ENCODE measurements around the gene IL17RC. TPM values are rescaled to one million over a fixed set of nuclear protein-coding genes. Genes with fewer than 3 reads are reported as not detected.
A peak's percentile ranks its signal among the peaks of the same experiment; 100 is the strongest.

IL17RC gene
- total RNA-seq, 1 experiment from 2014 or later = 6.8 TPM

GRCh38 chr3:9914559-9915253 lies 2.2 kb upstream of the IL17RC start:
- H2BK120ac ChIP-seq (ENCODE audit: low read depth, low read length, poor library complexity, severe bottlenecking) = no peak overlapping the region
- Mint-ChIP-seq H3K4me3 (peak overlapping the region; percentile 69 to 70), H3K9me3 (no peaks in the 10 kb centered on the region; a peak in 2 of 5 replicates), H3K27ac (no peak overlapping the region), H3K4me1 (peaks cover 15 to 27% of the 10 kb centered on the region in 2 experiments), H3K27me3 (ENCODE audit: low read depth) (peaks cover 17% of the 10 kb centered on the region), H3K36me3 (ENCODE audit: insufficient read depth in 1 of 3, low read depth in 3 of 3) (peaks cover 0 to 5% (median 0%) of the 10 kb centered on the region in 3 experiments; a peak in 1 of 7 replicates)
- no peaks in the 10 kb centered on the region for H3K9me3 ChIP-seq (ENCODE audit: control insufficient read depth, low read depth, low read length)
- no peak overlapping the region for H3K56ac ChIP-seq (ENCODE audit: insufficient read length, low read depth, low read length)
- H3K79me1 ChIP-seq (ENCODE audit: insufficient read depth, low read depth, low read length, poor library complexity, severe bottlenecking) = no peaks in the 10 kb centered on the region
- no CpG with 5 or more reads among the region's 15 CpGs for WGBS (ENCODE audit: extremely low coverage, insufficient read length, low lambda C conversion rate)
- H2BK12ac ChIP-seq (ENCODE audit: insufficient read length, low read depth, low read length) = no peak overlapping the region
- H4K91ac ChIP-seq (ENCODE audit: insufficient read length, low read depth, low read length) = no peak overlapping the region
- no peak overlapping the region for H2BK5ac ChIP-seq (ENCODE audit: insufficient read length, low read length)
- no peak overlapping the region for H3K18ac ChIP-seq (ENCODE audit: insufficient read length, low read depth, low read length)
- H3K23me2 ChIP-seq (ENCODE audit: insufficient read length, low read depth, low read length, poor library complexity, severe bottlenecking) = peaks cover 15% of the 10 kb centered on the region
- no peak overlapping the region for H3K14ac ChIP-seq (ENCODE audit: insufficient read depth, low read length)
- H2BK15ac ChIP-seq (ENCODE audit: low read depth, low read length) = no peak overlapping the region
- H2BK20ac ChIP-seq (ENCODE audit: low read depth, low read length, poor library complexity, severe bottlenecking) = no peak overlapping the region
- H2AFZ ChIP-seq (ENCODE audit: low read length) = no peak overlapping the region
- peak overlapping the region; percentile 76 for H3K4me2 ChIP-seq (ENCODE audit: insufficient read depth, insufficient read length, low read length)
- no peak overlapping the region for H4K5ac ChIP-seq (ENCODE audit: insufficient read length, low read depth, low read length)
- peaks cover 4% of the 10 kb centered on the region; the same call in 1 of the 2 replicates for H3K4me1 ChIP-seq (ENCODE audit: insufficient read depth, low read length)
- H4K20me1 ChIP-seq (ENCODE audit: control insufficient read depth, insufficient read depth, insufficient read length) = no peaks in the 10 kb centered on the region
- no peaks in the 10 kb centered on the region; the same call in 1 of the 2 replicates for H3K27me3 ChIP-seq (ENCODE audit: insufficient read depth, low read length)
- no peak overlapping the region for H3K9ac ChIP-seq (ENCODE audit: extremely low read depth, insufficient read length, low read length)
- no peak overlapping the region for H2AK5ac ChIP-seq (ENCODE audit: insufficient read length, low read length)
- H3K79me2 ChIP-seq (ENCODE audit: insufficient read depth, low read length) = no peaks in the 10 kb centered on the region
- peak; percentile 73 for DNase-seq
- H3K27ac ChIP-seq (ENCODE audit: insufficient read length, low read depth, low read length) = no peak overlapping the region
- no peak for TF ChIP-seq CTCF (conservative IDR thresholded peaks at IDR 0.05)
- no peak overlapping the region for H3T11ph ChIP-seq (ENCODE audit: low read length)
- H4K8ac ChIP-seq (replicated peaks; ENCODE audit: insufficient read length, low read depth, low read length) = no peak overlapping the region
- H3K4ac ChIP-seq (ENCODE audit: low read depth, low read length) = no peak overlapping the region
- no peak overlapping the region for H3K23ac ChIP-seq (ENCODE audit: insufficient read length, low read depth, low read length)

Measured in H9 (cell line).